GM23338 (cell line): ENCODE measurements around the gene EHMT2. TPM values are rescaled to one million over a fixed set of nuclear protein-coding genes. Genes with fewer than 3 reads are reported as not detected.

Source experiments
- ATAC-seq: fragments of 200-7000 bp; cut with Tn5 transposase; 3 replicates; pipeline ENCODE4 v1.9.1; 2020
- DNase-seq: peaks from one replicate; pipeline ENCODE4 v3.0.0-alpha.2; 2015; ENCODE audit warnings: low spot score
- H2AFZ ChIP-seq: fragments of 200-600 bp; sonication (generic); 2 replicates; pipeline ENCODE4 v1.8.0; 2016; ENCODE audit warnings: antibody characterized with exemption, mild to moderate bottlenecking, moderate library complexity
- H3F3A ChIP-seq: fragments of 200-600 bp; sonication (generic); replicated peaks from 2 replicates; pipeline ENCODE4 v1.8.0; 2017; ENCODE audit warnings: antibody characterized with exemption, mixed run types, low read depth
- H3K27ac ChIP-seq: fragments of 200-600 bp; sonication (generic); 2 replicates; pipeline ENCODE4 v1.6.1; 2016; ENCODE audit warnings: low read depth
- H3K27me3 ChIP-seq: fragments of 200-600 bp; sonication (generic); 2 replicates; pipeline ENCODE4 v1.8.0; 2016; ENCODE audit warnings: mild to moderate bottlenecking, mixed run types, moderate library complexity; ENCODE audit not compliant: insufficient read depth
- H3K36me3 ChIP-seq: fragments of 200-600 bp; sonication (generic); 2 replicates; pipeline ENCODE4 v1.8.0; 2016; ENCODE audit warnings: mild to moderate bottlenecking; ENCODE audit not compliant: insufficient read depth
- H3K4me1 ChIP-seq: fragments of 200-600 bp; sonication (generic); 2 replicates; pipeline ENCODE4 v1.8.0; 2016; ENCODE audit warnings: mild to moderate bottlenecking, moderate library complexity; ENCODE audit not compliant: insufficient read depth
- H3K4me2 ChIP-seq: fragments of 200-600 bp; sonication (generic); 2 replicates; pipeline ENCODE4 v1.7.1; 2017; ENCODE audit warnings: mixed run types
- H3K4me3 ChIP-seq: fragments of 200-600 bp; sonication (generic); 2 replicates; pipeline ENCODE4 v1.6.1; 2016; ENCODE audit warnings: mixed run types
- H3K79me2 ChIP-seq: fragments of 200-600 bp; sonication (generic); replicated peaks from 2 replicates; pipeline ENCODE4 v1.8.0; 2017; ENCODE audit warnings: mild to moderate bottlenecking; ENCODE audit not compliant: insufficient read depth
- H3K9me2 ChIP-seq: fragments of 200-600 bp; sonication (generic); 2 replicates; pipeline ENCODE4 v1.8.0; 2017; ENCODE audit not compliant: insufficient read depth
- H4K20me1 ChIP-seq: fragments of 200-600 bp; sonication (generic); replicated peaks from 2 replicates; pipeline ENCODE4 v1.8.0; 2017; ENCODE audit warnings: mild to moderate bottlenecking; ENCODE audit not compliant: insufficient read depth
- H3K27ac Mint-ChIP-seq: 2 replicates; pipeline ENCODE4 v1.8.0; 2020; ENCODE audit warnings: inconsistent platforms, mild to moderate bottlenecking, moderate library complexity, mixed read lengths
- H3K27me3 Mint-ChIP-seq: 3 replicates; pipeline ENCODE4 v1.8.0; 2022; ENCODE audit warnings: low read depth, mild to moderate bottlenecking, moderate library complexity, mixed read lengths, inconsistent platforms; ENCODE audit not compliant: insufficient read depth, poor library complexity
- H3K36me3 Mint-ChIP-seq: 3 replicates; pipeline ENCODE4 v1.8.0; 2021; ENCODE audit warnings: low read depth, mild to moderate bottlenecking, inconsistent platforms, moderate library complexity, mixed read lengths
- H3K4me1 Mint-ChIP-seq: 3 replicates; pipeline ENCODE4 v1.8.0; 2020; ENCODE audit warnings: mild to moderate bottlenecking, inconsistent platforms, mixed read lengths
- H3K4me3 Mint-ChIP-seq: 3 replicates; pipeline ENCODE4 v1.8.0; 2021; ENCODE audit warnings: moderate library complexity, mild to moderate bottlenecking, inconsistent platforms, mixed read lengths
- H3K9me3 Mint-ChIP-seq: 3 replicates; pipeline ENCODE4 v1.8.0; 2020; ENCODE audit warnings: moderate library complexity, mild to moderate bottlenecking, inconsistent platforms, mixed read lengths
- CREB1 ChIP-seq: fragments of 250-450 bp; sonication (Bioruptor Pico); IDR thresholded peaks from 2 replicates; pipeline ENCODE4 v1.5.0; 2020; ENCODE audit warnings: low read depth, mild to moderate bottlenecking, moderate library complexity
- EZH2 ChIP-seq: fragments of 200-600 bp; sonication (generic); IDR thresholded peaks from one replicate; pipeline ENCODE4 v1.8.0; 2017; ENCODE audit warnings: antibody characterized with exemption, mild to moderate bottlenecking, low read depth; ENCODE audit not compliant: unreplicated experiment
- EZH2phosphoT487 ChIP-seq: fragments of 200-600 bp; sonication (generic); IDR thresholded peaks from one replicate; pipeline ENCODE4 v1.8.1; 2018; ENCODE audit warnings: antibody characterized with exemption; ENCODE audit not compliant: unreplicated experiment
- JUNB ChIP-seq: IDR thresholded peaks from one replicate; pipeline ENCODE4 v1.6.1; 2016; ENCODE audit warnings: antibody characterized with exemption; ENCODE audit not compliant: unreplicated experiment
- NANOG ChIP-seq: IDR thresholded peaks from 2 replicates; pipeline ENCODE4 v1.6.1; 2016; ENCODE audit warnings: antibody characterized with exemption, borderline replicate concordance
- POLR2AphosphoS5 ChIP-seq: IDR thresholded peaks from 2 replicates; pipeline ENCODE4 v1.6.1; 2016; ENCODE audit warnings: antibody characterized with exemption, low read depth
- REST ChIP-seq: IDR thresholded peaks from one replicate; pipeline ENCODE4 v1.6.1; 2018; ENCODE audit warnings: antibody characterized with exemption; ENCODE audit not compliant: unreplicated experiment
- STAT1 ChIP-seq: IDR thresholded peaks from one replicate; pipeline ENCODE4 v1.6.1; 2016; ENCODE audit warnings: antibody characterized with exemption; ENCODE audit not compliant: unreplicated experiment
- ZNF114 ChIP-seq: fragments of 250-450 bp; sonication (Bioruptor Pico); IDR thresholded peaks from 2 replicates; pipeline ENCODE4 v1.5.0; 2020; ENCODE audit warnings: mild to moderate bottlenecking, moderate library complexity
- ZNF331 ChIP-seq: fragments of 250-450 bp; sonication (Bioruptor Pico); IDR thresholded peaks from 2 replicates; pipeline ENCODE4 v1.5.0; 2020; ENCODE audit warnings: low read depth, mild to moderate bottlenecking, moderate library complexity
- polyA plus RNA-seq: library from polyadenylated mRNA; unstranded; fragments of >200 nt; fragmentation: Nextera tagmentation; extraction: Ambion mirVana; gene quantifications from 2 replicates; pipeline ENCODE4 v1.2.1, GENCODE V29; 2016
- total RNA-seq: library from RNA; depleted of rRNA; stranded (reverse); fragments of >200 nt; shearing (Covaris generic); gene quantifications from 2 replicates; pipeline ENCODE4 v1.2.3, GENCODE V29; 2014
- TF ChIP-seq, protein P1 (sequence below), 2 experiments: fragments of 200-600 bp in 1 of 2; sonication (generic) in 1 of 2; conservative IDR thresholded peaks; 2 replicates each; pipeline versions ENCODE4 v1.5.1 to v1.6.1; 2016 to 2017; ENCODE audit warnings: antibody characterized with exemption in 2 of 2, low read depth in 2 of 2, mild to moderate bottlenecking in 2 of 2, moderate library complexity in 1 of 2
- TF ChIP-seq, protein P2 (sequence below): IDR thresholded peaks from 2 replicates; pipeline ENCODE4 v1.6.1; 2016; ENCODE audit warnings: antibody characterized with exemption
- TF ChIP-seq, protein P3 (sequence below): fragments of 250-450 bp; sonication (Bioruptor Pico); IDR thresholded peaks from 2 replicates; pipeline ENCODE4 v1.5.0; 2020; ENCODE audit warnings: mild to moderate bottlenecking, moderate library complexity

EHMT2 gene
- total and polyA plus RNA-seq, 2 experiments from 2014 or later, result 113 to 193 TPM

GRCh38 chr6:31878726-31879125 is 18.8 kb downstream of the EHMT2 start, which contains the start of gene SLC44A4:
Gene SLC44A4 (minus strand): TSS chr6:31878997. CDS start chr6:31878980, 17 bp downstream.
- peaks cover 4% of the 10 kb centered on the region; the same call in 1 of the 2 replicates for H3K4me1 ChIP-seq
- TF ChIP-seq NANOG (no peak), JUNB (no peak), ZNF114 (CRISPR knock-in tag) (no peak), REST (no peak), EZH2 (no peak), ZNF331 (no peak), EZH2phosphoT487 (no peak), CREB1 (CRISPR knock-in tag) (peak; percentile 20; the same call in 1 of the 2 replicates), POLR2AphosphoS5 (peak; percentile 48; the same call in 1 of the 2 replicates), STAT1 (no peak)
- TF ChIP-seq, protein P1, sequence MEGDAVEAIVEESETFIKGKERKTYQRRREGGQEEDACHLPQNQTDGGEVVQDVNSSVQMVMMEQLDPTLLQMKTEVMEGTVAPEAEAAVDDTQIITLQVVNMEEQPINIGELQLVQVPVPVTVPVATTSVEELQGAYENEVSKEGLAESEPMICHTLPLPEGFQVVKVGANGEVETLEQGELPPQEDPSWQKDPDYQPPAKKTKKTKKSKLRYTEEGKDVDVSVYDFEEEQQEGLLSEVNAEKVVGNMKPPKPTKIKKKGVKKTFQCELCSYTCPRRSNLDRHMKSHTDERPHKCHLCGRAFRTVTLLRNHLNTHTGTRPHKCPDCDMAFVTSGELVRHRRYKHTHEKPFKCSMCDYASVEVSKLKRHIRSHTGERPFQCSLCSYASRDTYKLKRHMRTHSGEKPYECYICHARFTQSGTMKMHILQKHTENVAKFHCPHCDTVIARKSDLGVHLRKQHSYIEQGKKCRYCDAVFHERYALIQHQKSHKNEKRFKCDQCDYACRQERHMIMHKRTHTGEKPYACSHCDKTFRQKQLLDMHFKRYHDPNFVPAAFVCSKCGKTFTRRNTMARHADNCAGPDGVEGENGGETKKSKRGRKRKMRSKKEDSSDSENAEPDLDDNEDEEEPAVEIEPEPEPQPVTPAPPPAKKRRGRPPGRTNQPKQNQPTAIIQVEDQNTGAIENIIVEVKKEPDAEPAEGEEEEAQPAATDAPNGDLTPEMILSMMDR (conservative IDR thresholded peaks at IDR 0.05; ENCODE audit: low read depth in 2 of 2), result no peak
- TF ChIP-seq, protein P2, sequence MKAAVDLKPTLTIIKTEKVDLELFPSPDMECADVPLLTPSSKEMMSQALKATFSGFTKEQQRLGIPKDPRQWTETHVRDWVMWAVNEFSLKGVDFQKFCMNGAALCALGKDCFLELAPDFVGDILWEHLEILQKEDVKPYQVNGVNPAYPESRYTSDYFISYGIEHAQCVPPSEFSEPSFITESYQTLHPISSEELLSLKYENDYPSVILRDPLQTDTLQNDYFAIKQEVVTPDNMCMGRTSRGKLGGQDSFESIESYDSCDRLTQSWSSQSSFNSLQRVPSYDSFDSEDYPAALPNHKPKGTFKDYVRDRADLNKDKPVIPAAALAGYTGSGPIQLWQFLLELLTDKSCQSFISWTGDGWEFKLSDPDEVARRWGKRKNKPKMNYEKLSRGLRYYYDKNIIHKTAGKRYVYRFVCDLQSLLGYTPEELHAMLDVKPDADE, result no peak
- TF ChIP-seq, protein P3, sequence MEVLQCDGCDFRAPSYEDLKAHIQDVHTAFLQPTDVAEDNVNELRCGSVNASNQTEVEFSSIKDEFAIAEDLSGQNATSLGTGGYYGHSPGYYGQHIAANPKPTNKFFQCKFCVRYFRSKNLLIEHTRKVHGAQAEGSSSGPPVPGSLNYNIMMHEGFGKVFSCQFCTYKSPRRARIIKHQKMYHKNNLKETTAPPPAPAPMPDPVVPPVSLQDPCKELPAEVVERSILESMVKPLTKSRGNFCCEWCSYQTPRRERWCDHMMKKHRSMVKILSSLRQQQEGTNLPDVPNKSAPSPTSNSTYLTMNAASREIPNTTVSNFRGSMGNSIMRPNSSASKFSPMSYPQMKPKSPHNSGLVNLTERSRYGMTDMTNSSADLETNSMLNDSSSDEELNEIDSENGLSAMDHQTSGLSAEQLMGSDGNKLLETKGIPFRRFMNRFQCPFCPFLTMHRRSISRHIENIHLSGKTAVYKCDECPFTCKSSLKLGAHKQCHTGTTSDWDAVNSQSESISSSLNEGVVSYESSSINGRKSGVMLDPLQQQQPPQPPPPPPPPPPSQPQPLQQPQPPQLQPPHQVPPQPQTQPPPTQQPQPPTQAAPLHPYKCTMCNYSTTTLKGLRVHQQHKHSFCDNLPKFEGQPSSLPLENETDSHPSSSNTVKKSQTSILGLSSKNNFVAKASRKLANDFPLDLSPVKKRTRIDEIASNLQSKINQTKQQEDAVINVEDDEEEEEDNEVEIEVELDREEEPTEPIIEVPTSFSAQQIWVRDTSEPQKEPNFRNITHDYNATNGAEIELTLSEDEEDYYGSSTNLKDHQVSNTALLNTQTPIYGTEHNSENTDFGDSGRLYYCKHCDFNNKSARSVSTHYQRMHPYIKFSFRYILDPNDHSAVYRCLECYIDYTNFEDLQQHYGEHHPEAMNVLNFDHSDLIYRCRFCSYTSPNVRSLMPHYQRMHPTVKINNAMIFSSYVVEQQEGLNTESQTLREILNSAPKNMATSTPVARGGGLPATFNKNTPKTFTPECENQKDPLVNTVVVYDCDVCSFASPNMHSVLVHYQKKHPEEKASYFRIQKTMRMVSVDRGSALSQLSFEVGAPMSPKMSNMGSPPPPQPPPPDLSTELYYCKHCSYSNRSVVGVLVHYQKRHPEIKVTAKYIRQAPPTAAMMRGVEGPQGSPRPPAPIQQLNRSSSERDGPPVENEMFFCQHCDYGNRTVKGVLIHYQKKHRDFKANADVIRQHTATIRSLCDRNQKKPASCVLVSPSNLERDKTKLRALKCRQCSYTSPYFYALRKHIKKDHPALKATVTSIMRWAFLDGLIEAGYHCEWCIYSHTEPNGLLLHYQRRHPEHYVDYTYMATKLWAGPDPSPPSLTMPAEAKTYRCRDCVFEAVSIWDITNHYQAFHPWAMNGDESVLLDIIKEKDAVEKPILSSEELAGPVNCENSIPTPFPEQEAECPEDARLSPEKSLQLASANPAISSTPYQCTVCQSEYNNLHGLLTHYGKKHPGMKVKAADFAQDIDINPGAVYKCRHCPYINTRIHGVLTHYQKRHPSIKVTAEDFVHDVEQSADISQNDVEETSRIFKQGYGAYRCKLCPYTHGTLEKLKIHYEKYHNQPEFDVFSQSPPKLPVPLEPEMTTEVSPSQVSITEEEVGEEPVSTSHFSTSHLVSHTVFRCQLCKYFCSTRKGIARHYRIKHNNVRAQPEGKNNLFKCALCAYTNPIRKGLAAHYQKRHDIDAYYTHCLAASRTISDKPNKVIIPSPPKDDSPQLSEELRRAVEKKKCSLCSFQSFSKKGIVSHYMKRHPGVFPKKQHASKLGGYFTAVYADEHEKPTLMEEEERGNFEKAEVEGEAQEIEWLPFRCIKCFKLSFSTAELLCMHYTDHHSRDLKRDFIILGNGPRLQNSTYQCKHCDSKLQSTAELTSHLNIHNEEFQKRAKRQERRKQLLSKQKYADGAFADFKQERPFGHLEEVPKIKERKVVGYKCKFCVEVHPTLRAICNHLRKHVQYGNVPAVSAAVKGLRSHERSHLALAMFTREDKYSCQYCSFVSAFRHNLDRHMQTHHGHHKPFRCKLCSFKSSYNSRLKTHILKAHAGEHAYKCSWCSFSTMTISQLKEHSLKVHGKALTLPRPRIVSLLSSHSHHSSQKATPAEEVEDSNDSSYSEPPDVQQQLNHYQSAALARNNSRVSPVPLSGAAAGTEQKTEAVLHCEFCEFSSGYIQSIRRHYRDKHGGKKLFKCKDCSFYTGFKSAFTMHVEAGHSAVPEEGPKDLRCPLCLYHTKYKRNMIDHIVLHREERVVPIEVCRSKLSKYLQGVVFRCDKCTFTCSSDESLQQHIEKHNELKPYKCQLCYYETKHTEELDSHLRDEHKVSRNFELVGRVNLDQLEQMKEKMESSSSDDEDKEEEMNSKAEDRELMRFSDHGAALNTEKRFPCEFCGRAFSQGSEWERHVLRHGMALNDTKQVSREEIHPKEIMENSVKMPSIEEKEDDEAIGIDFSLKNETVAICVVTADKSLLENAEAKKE (CRISPR knock-in tag), result no peak
- H3K79me2 ChIP-seq, result no peaks in the 10 kb centered on the region
- H3K4me3 ChIP-seq, result peak within 1 kb of the TSS; percentile 39; the same call in 1 of the 2 replicates
- no peaks in the 10 kb centered on the region for H3K9me3 Mint-ChIP-seq
- H3K4me1 Mint-ChIP-seq, result peaks cover 8% of the 10 kb centered on the region
- H3K27me3 Mint-ChIP-seq, result peaks cover 5% of the 10 kb centered on the region
- no peak within 1 kb of the TSS for H2AFZ ChIP-seq
- peak; percentile 86 for ATAC-seq
- peak; percentile 77 for DNase-seq
- H3F3A ChIP-seq, result peaks cover 14% of the 10 kb centered on the region
- H3K36me3 ChIP-seq, result peaks cover 21% of the 10 kb centered on the region; the same call in 1 of the 2 replicates
- peak within 1 kb of the TSS; percentile 44 for H3K4me3 Mint-ChIP-seq
- peaks cover 43% of the 10 kb centered on the region for H3K36me3 Mint-ChIP-seq
- H3K9me2 ChIP-seq, result no peaks in the 10 kb centered on the region
- peak within 1 kb of the TSS; percentile 72 for H3K4me2 ChIP-seq
- peaks cover 3% of the 10 kb centered on the region for H4K20me1 ChIP-seq
- peak within 1 kb of the TSS; percentile 21; the same call in 1 of the 2 replicates for H3K27ac Mint-ChIP-seq
- peak within 1 kb of the TSS; percentile 72; the same call in 1 of the 2 replicates for H3K27ac ChIP-seq
- H3K27me3 ChIP-seq, result no peaks in the 10 kb centered on the region
